PC-9 (cell line): ENCODE results near the gene TRIO. TPM values are rescaled to one million over a fixed set of nuclear protein-coding genes. Genes with fewer than 3 reads are reported as not detected.
"Not testable (repeated sequence)": the region's sequence is repeated elsewhere in the genome, so short reads cannot be mapped to it uniquely, and the experiment has no call there.

Source experiments
- BruUV-seq: library from RNA; stranded (reverse); fragments of 400-500 nt; replicated peaks from 2 replicates; lab custom pipeline; 2021; lab: Mats Ljungman, UMichigan
- CTCF ChIA-PET: fragments of 300-600 bp; sonication (Branson Sonifier 250); formaldehyde crosslinking; loops from one replicate; lab custom pipeline; 2022; ENCODE audit warnings: antibody characterized with exemption; lab: Charles Lee
- POLR2A ChIA-PET: fragments of 300-600 bp; sonication (Branson Sonifier 250); formaldehyde crosslinking; loops from one replicate; lab custom pipeline; 2022; ENCODE audit warnings: antibody characterized with exemption; ENCODE audit not compliant: unreplicated experiment; lab: Charles Lee
- DNase-seq, 2 experiments: peaks; one replicate each; pipeline versions ENCODE4 v3.0.0 to v3.0.0-alpha.2; 2015 to 2022; ENCODE audit warnings: mixed read lengths in 1 of 2
- H2AFZ ChIP-seq: fragments of 200-600 bp; sonication (generic); 2 replicates; pipeline ENCODE4 v1.8.1; 2017; ENCODE audit warnings: antibody characterized with exemption
- H3F3A ChIP-seq: fragments of 200-600 bp; sonication (generic); 2 replicates; pipeline ENCODE4 v1.8.1; 2017; ENCODE audit warnings: antibody characterized with exemption, mild to moderate bottlenecking, low read depth; ENCODE audit not compliant: insufficient read depth
- H3K27ac ChIP-seq: fragments of 200-600 bp; sonication (generic); 2 replicates; pipeline ENCODE4 v1.6.1; 2016; ENCODE audit warnings: mixed run types
- H3K27me3 ChIP-seq: fragments of 200-600 bp; sonication (generic); 2 replicates; pipeline ENCODE4 v1.6.1; 2016; ENCODE audit warnings: low read depth, mixed run types; ENCODE audit not compliant: insufficient read depth
- H3K36me3 ChIP-seq: fragments of 200-600 bp; sonication (generic); 2 replicates; pipeline ENCODE4 v1.6.1; 2016; ENCODE audit warnings: low read depth, mixed run types
- H3K4me1 ChIP-seq: fragments of 200-600 bp; sonication (generic); replicated peaks from 2 replicates; pipeline ENCODE4 v1.6.1; 2016; ENCODE audit warnings: mixed run types; ENCODE audit not compliant: insufficient read depth
- H3K4me2 ChIP-seq: fragments of 200-600 bp; sonication (generic); 2 replicates; pipeline ENCODE4 v1.6.1; 2017; ENCODE audit warnings: mixed run types
- H3K4me3 ChIP-seq: fragments of 200-600 bp; sonication (generic); 2 replicates; pipeline ENCODE4 v1.6.1; 2016; ENCODE audit warnings: mixed run types
- H3K79me2 ChIP-seq: fragments of 200-600 bp; sonication (generic); 2 replicates; pipeline ENCODE4 v1.6.1; 2017; ENCODE audit warnings: low read depth, mixed run types
- H3K9me2 ChIP-seq: fragments of 200-600 bp; sonication (generic); 2 replicates; pipeline ENCODE4 v1.8.1; 2017; ENCODE audit warnings: mild to moderate bottlenecking; ENCODE audit not compliant: insufficient read depth
- H3K9me3 ChIP-seq: fragments of 200-600 bp; sonication (generic); 2 replicates; pipeline ENCODE4 v1.8.1; 2016; ENCODE audit warnings: low read depth; ENCODE audit not compliant: insufficient read depth
- H4K20me1 ChIP-seq: fragments of 200-600 bp; sonication (generic); 2 replicates; pipeline ENCODE4 v1.8.1; 2017; ENCODE audit not compliant: insufficient read depth
- EZH2 ChIP-seq: fragments of 200-600 bp; sonication (generic); IDR thresholded peaks from 2 replicates; pipeline ENCODE4 v1.8.0; 2017; ENCODE audit warnings: antibody characterized with exemption, low read depth
- intact Hi-C: fragments of 100-400 bp; cut with micrococcal nuclease; formaldehyde crosslinking; loops from one replicate; pipeline ENCODE4 v1.10.0; 2022; ENCODE audit not compliant: unreplicated experiment
- total RNA-seq: library from RNA; stranded (reverse); gene quantifications from 2 replicates; pipeline ENCODE4 v1.2.3, GENCODE V29; 2021
- TF ChIP-seq, protein P1 (sequence below): fragments of 200-600 bp; sonication (generic); conservative IDR thresholded peaks from 2 replicates; pipeline ENCODE4 v1.6.1; 2017; ENCODE audit warnings: mixed run types, antibody characterized with exemption, mild to moderate bottlenecking, moderate library complexity

Gene TRIO
- total RNA-seq, 1 experiment from 2014 or later = 596 TPM

DNA sequence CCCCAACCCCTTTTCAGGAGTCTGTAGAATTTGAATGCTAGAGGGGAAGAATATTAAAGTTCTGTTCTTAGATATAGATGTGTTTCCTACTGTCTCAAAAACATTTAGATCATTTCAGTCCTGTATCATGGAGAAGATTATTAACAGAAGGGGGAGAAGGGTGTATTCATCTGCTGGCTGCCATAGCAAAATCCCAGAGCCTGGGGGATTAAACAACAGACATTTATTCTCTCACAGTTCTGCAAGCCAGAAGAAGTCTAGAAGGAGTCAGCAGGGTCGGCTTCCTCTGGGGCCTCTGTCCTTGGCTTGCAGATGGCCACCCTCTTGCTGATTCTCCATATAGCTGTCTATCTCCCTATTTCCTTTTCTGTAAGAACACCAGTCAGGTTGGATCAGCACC, 288.4 kb downstream of the TRIO start:
- TF ChIP-seq, protein P1, sequence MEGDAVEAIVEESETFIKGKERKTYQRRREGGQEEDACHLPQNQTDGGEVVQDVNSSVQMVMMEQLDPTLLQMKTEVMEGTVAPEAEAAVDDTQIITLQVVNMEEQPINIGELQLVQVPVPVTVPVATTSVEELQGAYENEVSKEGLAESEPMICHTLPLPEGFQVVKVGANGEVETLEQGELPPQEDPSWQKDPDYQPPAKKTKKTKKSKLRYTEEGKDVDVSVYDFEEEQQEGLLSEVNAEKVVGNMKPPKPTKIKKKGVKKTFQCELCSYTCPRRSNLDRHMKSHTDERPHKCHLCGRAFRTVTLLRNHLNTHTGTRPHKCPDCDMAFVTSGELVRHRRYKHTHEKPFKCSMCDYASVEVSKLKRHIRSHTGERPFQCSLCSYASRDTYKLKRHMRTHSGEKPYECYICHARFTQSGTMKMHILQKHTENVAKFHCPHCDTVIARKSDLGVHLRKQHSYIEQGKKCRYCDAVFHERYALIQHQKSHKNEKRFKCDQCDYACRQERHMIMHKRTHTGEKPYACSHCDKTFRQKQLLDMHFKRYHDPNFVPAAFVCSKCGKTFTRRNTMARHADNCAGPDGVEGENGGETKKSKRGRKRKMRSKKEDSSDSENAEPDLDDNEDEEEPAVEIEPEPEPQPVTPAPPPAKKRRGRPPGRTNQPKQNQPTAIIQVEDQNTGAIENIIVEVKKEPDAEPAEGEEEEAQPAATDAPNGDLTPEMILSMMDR = no peak
- TF ChIP-seq EZH2 = no peak
- Histone ChIP-seq H4K20me1 (peaks cover 7% of the 10 kb centered on the region; the same call in 1 of the 2 replicates), H3K9me2 (no peaks in the 10 kb centered on the region), H3K36me3 (peaks cover 12% of the 10 kb centered on the region), H3K27ac (no peak overlapping the region), H3K79me2 (peaks cover 7% of the 10 kb centered on the region; the same call in 1 of the 2 replicates), H3K9me3 (no peaks in the 10 kb centered on the region), H3K4me3 (no peak overlapping the region), H3F3A (peaks cover 8% of the 10 kb centered on the region), H3K27me3 (no peaks in the 10 kb centered on the region), H3K4me1 (peaks cover 18% of the 10 kb centered on the region), H3K4me2 (no peak overlapping the region), H2AFZ (no peak overlapping the region)
- intact Hi-C loops = loop anchor here (5.0 kb wide), 1 partner anchor 46 kb away; no protein-coding TSS in a partner anchor
- ChIA-PET CTCF (no interaction called here), POLR2A (no interaction called here)
- BruUV-seq = no TSS peak
- DNase-seq = no peak

DNA sequence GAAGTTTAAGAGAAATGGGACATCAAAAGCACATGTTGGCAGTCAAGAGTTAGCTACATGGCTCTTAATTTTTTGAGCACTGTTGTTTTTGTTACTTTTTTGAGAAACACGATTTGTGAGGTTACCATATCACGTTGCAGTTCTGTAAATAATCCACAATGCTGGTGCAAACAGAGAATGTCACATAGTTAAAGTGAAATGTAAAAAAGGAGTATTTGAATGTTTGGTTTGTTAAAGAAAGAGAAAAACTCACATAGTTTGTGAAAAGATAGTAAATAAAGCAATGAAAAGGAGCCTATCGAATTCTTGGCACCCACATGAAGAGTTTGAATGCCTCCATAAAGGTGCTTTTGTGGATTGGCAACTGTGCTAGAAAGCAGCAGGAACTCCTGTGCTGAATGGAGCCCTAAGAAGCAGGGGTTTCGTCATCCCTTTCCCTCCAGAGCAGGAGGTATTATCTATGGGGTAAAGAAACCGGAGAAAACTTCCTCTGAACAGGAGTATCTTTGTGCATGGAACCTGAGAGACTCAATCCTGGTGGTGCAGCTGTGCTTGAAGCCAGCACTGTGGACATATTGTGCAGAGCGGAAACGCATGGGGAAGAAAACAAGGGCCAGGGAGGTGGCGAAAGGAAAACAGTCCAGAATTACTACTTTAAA, 289.9 kb downstream of the TRIO start:
- Histone ChIP-seq H2AFZ (no peak overlapping the region), H3K36me3 (peaks cover 7% of the 10 kb centered on the region; the same call in 1 of the 2 replicates), H3K79me2 (peaks cover 7% of the 10 kb centered on the region; the same call in 1 of the 2 replicates), H3K4me2 (no peak overlapping the region), H3K4me3 (no peak overlapping the region), H3K4me1 (peaks cover 18% of the 10 kb centered on the region), H3K9me2 (no peaks in the 10 kb centered on the region), H3K27ac (no peak overlapping the region), H4K20me1 (peaks cover 7% of the 10 kb centered on the region; the same call in 1 of the 2 replicates), H3K27me3 (no peaks in the 10 kb centered on the region), H3F3A (peaks cover 8% of the 10 kb centered on the region), H3K9me3 (no peaks in the 10 kb centered on the region)
- POLR2A ChIA-PET = interaction anchor here (0.6 to 0.8 kb wide), 2 partner anchors 19 to 48 kb away, joined by 3 to 4 read pairs; no protein-coding TSS in a partner anchor
- BruUV-seq = no TSS peak
- no peak for DNase-seq
- CTCF ChIA-PET = interaction anchor here (0.5 to 0.6 kb wide), 2 partner anchors 10 to 37 kb away, joined by 3 to 6 read pairs; no protein-coding TSS in a partner anchor
- TF ChIP-seq, protein P1 = no peak
- TF ChIP-seq EZH2 = no peak
- intact Hi-C loops = loop anchor here (5.0 kb wide), 1 partner anchor 44 kb away; no protein-coding TSS in a partner anchor

DNA sequence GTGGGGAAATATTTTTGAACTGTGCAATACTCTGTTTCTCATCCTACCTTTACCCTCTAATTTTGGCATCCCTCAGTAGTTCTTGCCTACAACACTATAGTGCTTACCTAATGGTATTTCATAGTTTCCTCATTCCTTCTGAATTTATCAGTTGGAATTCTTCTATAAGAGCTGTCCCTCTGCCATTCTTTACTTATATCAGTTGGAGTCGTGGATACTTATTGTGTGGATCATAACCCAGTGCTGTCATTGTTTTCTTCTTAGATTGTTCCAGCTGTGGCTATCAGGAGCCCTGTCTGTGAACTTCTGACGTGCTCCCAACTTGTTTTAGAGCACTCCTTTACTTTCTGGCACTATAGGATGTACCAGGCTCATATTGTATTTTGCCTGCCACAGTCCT, 292.3 kb downstream of the TRIO start:
- Histone ChIP-seq H3K79me2 (peaks cover 7% of the 10 kb centered on the region; the same call in 1 of the 2 replicates), H3K9me2 (no peaks in the 10 kb centered on the region), H3K4me3 (no peak overlapping the region), H3F3A (peaks cover 12% of the 10 kb centered on the region), H3K9me3 (no peaks in the 10 kb centered on the region), H3K36me3 (peaks cover 7% of the 10 kb centered on the region; the same call in 1 of the 2 replicates), H3K4me1 (peaks cover 18% of the 10 kb centered on the region), H4K20me1 (peaks cover 12% of the 10 kb centered on the region), H3K4me2 (no peak overlapping the region), H3K27ac (no peak overlapping the region), H3K27me3 (no peaks in the 10 kb centered on the region), H2AFZ (no peak overlapping the region)
- BruUV-seq = no TSS peak
- peak in 1 of 2 experiments; percentile 84 for DNase-seq
- ChIA-PET POLR2A (no interaction called here), CTCF (no interaction called here)
- intact Hi-C loops = loop anchor here (2.0 kb wide), 1 partner anchor 31 kb away; no protein-coding TSS in a partner anchor
- TF ChIP-seq, protein P1 = no peak
- no peak for TF ChIP-seq EZH2

DNA sequence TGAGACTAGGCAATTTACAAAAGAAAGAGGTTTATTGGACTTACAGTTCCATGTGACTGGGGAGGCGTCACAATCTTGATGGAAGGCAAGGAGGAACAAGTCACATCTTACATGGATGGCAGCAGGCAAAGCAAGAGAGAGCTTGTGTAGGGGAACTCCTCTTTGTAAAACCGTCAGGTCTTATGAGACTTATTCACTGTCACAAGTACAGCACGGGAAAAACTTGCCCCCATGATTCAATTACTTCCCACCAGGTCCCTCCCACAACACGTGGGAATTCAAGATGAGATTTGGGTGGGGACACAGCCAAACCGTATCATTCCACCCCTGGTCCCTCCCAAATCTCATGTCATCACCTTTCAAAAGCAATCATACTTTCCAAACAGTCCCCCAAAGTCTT, 293.0 kb downstream of the TRIO start:
- H3K4me1 ChIP-seq = peaks cover 18% of the 10 kb centered on the region
- CTCF ChIA-PET, POLR2A ChIA-PET, BruUV-seq, H3K9me2 ChIP-seq, H3K9me3 ChIP-seq, H3K4me3 ChIP-seq, H3K27me3 ChIP-seq, H3K36me3 ChIP-seq, DNase-seq, H3K27ac ChIP-seq, H3K4me2 ChIP-seq, H2AFZ ChIP-seq, H3K79me2 ChIP-seq, intact Hi-C loops: not testable (repeated sequence)
- H4K20me1 ChIP-seq = peaks cover 12% of the 10 kb centered on the region
- peaks cover 12% of the 10 kb centered on the region for H3F3A ChIP-seq
